ENCODE results near the gene FUT1.
"Not testable (repeated sequence)": the region's sequence is repeated elsewhere in the genome, so short reads cannot be mapped to it uniquely, and the experiment has no call there.

Gene FUT1

GRCh38 chr19:48752496-48753365, at the start of gene FUT1:
FUT1 (minus strand) TSS chr19:48752641; CDS start chr19:48751281, 1,360 bp downstream.
- in situ Hi-C loops (cut with HindIII; ENCODE audit: low sequenced_read_pairs): no loop called here

- in situ Hi-C loops (cut with HindIII; ENCODE audit: low sequenced_read_pairs): loop anchor here (10.0 kb wide), 1 partner anchor 165 kb away; the partner anchor contains the start of gene FTL
Observed at GRCh38 chr19:48799358-48800300, 47.2 kb upstream of the FUT1 start.

- in situ Hi-C loops (cut with HindIII; ENCODE audit: low sequenced_read_pairs): loop anchor here (10.0 kb wide), 1 partner anchor 166 kb away; the partner anchor contains the start of gene FTL
Observed at GRCh38 chr19:48798937-48799336, 46.5 kb upstream of the FUT1 start.

GRCh38 chr19:48797103-48797502, 44.7 kb upstream of the FUT1 start:
- in situ Hi-C loops (cut with HindIII; ENCODE audit: low sequenced_read_pairs): loop anchor here (10.0 kb wide), 1 partner anchor 168 kb away; the partner anchor contains the start of gene FTL

GRCh38 chr19:48796298-48797083, 44.0 kb upstream of the FUT1 start:
- in situ Hi-C loops (cut with HindIII; ENCODE audit: low sequenced_read_pairs): loop anchor here (10.0 kb wide), 1 partner anchor 168 kb away; the partner anchor contains the start of gene FTL

- in situ Hi-C loops (cut with HindIII; ENCODE audit: low sequenced_read_pairs): loop anchor here (10.0 kb wide), 1 partner anchor 169 kb away; the partner anchor contains the start of gene FTL
Observed at GRCh38 chr19:48795685-48796070, 43.2 kb upstream of the FUT1 start.

GRCh38 chr19:48795055-48795684, 42.7 kb upstream of the FUT1 start:
- in situ Hi-C loops (cut with HindIII; ENCODE audit: low sequenced_read_pairs): loop anchor here (10.0 kb wide), 1 partner anchor 170 kb away; the partner anchor contains the start of gene FTL

- in situ Hi-C loops (cut with HindIII; ENCODE audit: low sequenced_read_pairs): loop anchor here (10.0 kb wide), 1 partner anchor 171 kb away; the partner anchor contains the start of gene FTL
Observed at GRCh38 chr19:48794291-48794690, 41.9 kb upstream of the FUT1 start.

- in situ Hi-C loops (cut with HindIII; ENCODE audit: low sequenced_read_pairs): loop anchor here (10.0 kb wide), 1 partner anchor 172 kb away; the partner anchor contains the start of gene FTL
Observed at GRCh38 chr19:48793271-48793670, 40.8 kb upstream of the FUT1 start.

GRCh38 chr19:48787331-48787730, 34.9 kb upstream of the FUT1 start:
- in situ Hi-C loops (cut with HindIII; ENCODE audit: low sequenced_read_pairs): not testable (repeated sequence)

- in situ Hi-C loops (cut with HindIII; ENCODE audit: low sequenced_read_pairs): not testable (repeated sequence)
Observed at GRCh38 chr19:48786422-48786821, 34.0 kb upstream of the FUT1 start.

- in situ Hi-C loops (cut with HindIII; ENCODE audit: low sequenced_read_pairs): no loop called here
Observed at GRCh38 chr19:48784527-48784926, 32.1 kb upstream of the FUT1 start.

GRCh38 chr19:48780631-48781391, 28.4 kb upstream of the FUT1 start:
- in situ Hi-C loops (cut with HindIII; ENCODE audit: low sequenced_read_pairs): no loop called here

GRCh38 chr19:48779636-48780035, 27.2 kb upstream of the FUT1 start:
- in situ Hi-C loops (cut with HindIII; ENCODE audit: low sequenced_read_pairs): no loop called here

GRCh38 chr19:48777720-48778119, 25.3 kb upstream of the FUT1 start:
- in situ Hi-C loops (cut with HindIII; ENCODE audit: low sequenced_read_pairs): no loop called here

- in situ Hi-C loops (cut with HindIII; ENCODE audit: low sequenced_read_pairs): no loop called here
Observed at GRCh38 chr19:48777139-48777538, 24.7 kb upstream of the FUT1 start.

GRCh38 chr19:48772503-48772953, 20.1 kb upstream of the FUT1 start:
- in situ Hi-C loops (cut with HindIII; ENCODE audit: low sequenced_read_pairs): no loop called here

- in situ Hi-C loops (cut with HindIII; ENCODE audit: low sequenced_read_pairs): no loop called here
Observed at GRCh38 chr19:48770734-48771472, 18.5 kb upstream of the FUT1 start.

Data from DLD1 (cell line).